Epithelial cell of proximal tubule (primary cell): ENCODE data around the gene ZNF620. TPM values are rescaled to one million over a fixed set of nuclear protein-coding genes. Genes with fewer than 3 reads are reported as not detected.

Experiments
- DNase-seq: peaks from one replicate; pipeline ENCODE4 v3.0.0-alpha.2; 2011; ENCODE audit warnings: low read depth
- H3K4me3 ChIP-seq: 2 replicates; pipeline ENCODE4 v1.5.1; 2011; ENCODE audit warnings: low read depth, mild to moderate bottlenecking, low read length
- total RNA-seq: library from RNA; depleted of rRNA; stranded (reverse); fragments of >200 nt; gene quantifications from 2 replicates; pipeline ENCODE4 v1.2.3, GENCODE V29; 2015
- TF ChIP-seq, protein P1 (sequence below): conservative IDR thresholded peaks from 2 replicates; pipeline ENCODE4 v1.5.1; 2012; ENCODE audit warnings: low read depth, mild to moderate bottlenecking, low read length

The ZNF620 gene
- total RNA-seq, 1 donor from 2014 or later: 2.5 TPM

GRCh38 chr3:40521254-40521653, 15.4 kb downstream of the ZNF620 start:
- DNase-seq: no peak
- TF ChIP-seq, protein P1, sequence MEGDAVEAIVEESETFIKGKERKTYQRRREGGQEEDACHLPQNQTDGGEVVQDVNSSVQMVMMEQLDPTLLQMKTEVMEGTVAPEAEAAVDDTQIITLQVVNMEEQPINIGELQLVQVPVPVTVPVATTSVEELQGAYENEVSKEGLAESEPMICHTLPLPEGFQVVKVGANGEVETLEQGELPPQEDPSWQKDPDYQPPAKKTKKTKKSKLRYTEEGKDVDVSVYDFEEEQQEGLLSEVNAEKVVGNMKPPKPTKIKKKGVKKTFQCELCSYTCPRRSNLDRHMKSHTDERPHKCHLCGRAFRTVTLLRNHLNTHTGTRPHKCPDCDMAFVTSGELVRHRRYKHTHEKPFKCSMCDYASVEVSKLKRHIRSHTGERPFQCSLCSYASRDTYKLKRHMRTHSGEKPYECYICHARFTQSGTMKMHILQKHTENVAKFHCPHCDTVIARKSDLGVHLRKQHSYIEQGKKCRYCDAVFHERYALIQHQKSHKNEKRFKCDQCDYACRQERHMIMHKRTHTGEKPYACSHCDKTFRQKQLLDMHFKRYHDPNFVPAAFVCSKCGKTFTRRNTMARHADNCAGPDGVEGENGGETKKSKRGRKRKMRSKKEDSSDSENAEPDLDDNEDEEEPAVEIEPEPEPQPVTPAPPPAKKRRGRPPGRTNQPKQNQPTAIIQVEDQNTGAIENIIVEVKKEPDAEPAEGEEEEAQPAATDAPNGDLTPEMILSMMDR: no peak
- no peak overlapping the region for H3K4me3 ChIP-seq

- no peak for DNase-seq
- TF ChIP-seq, protein P1: no peak
- no peak overlapping the region for H3K4me3 ChIP-seq
Observed at GRCh38 chr3:40523781-40524180, 17.9 kb downstream of the ZNF620 start.

DNA sequence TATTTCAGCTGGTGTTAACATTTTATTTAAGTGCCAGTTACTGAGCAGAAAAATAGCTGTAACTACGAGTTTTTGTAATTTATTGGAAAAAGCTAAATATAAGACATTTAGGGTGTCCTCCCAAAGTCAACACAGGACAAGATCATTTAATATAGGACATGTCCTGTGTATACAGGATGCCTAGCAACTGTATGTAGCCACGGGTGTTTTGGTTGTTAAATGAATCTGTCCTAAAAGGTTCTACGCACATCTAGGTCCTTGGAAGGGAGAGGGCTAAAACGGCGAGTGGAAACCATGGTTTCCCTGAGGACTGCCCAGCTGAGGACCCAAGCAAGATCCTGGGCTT, 18.4 kb downstream of the ZNF620 start:
- TF ChIP-seq, protein P1: no peak
- DNase-seq: no peak
- peak overlapping the region; percentile 93 for H3K4me3 ChIP-seq

DNA sequence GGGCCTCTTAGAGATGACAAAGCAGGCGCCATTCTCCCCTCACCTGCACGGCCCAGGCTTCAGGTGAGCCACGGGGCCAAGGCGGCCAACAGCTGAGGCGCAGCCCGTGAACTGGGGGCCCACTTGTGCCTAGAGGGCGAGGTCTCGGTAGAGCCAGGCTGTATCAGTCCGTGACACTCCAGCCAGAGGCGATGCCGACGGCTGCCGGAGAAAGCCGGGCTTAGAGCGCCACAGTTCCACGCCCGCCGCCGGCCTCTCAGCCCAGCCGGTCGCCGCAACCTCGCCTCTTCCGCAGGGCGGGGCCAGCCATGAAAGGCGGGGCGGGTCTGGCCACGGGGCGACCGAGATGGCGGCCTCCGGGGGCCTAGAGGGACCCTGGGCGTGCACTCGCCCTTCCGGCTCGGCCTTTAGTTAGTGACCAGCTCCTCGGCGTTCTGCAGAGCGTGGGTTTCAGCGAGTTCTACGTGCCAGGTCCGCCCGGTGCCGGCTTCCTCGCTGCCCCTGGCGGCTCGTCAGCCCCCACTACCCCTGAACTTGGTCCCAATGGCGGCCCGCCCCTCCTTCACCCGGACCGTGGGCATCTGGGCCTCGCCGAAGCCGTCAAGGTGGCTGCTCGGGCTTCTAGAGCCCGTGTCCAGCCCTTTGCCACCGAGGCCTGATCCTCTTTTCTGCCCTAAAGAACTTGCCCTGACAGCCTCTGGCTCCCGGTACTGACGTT, 18.9 kb downstream of the ZNF620 start, which contains the start of gene ZNF621:
Gene ZNF621 (plus strand): TSS at position 393 of the 718 bp plus-strand sequence. CDS start 881 bp downstream, outside the sequence.
- no peak for DNase-seq
- H3K4me3 ChIP-seq: peak within 1 kb of the TSS; percentile 93
- TF ChIP-seq, protein P1: no peak

DNA sequence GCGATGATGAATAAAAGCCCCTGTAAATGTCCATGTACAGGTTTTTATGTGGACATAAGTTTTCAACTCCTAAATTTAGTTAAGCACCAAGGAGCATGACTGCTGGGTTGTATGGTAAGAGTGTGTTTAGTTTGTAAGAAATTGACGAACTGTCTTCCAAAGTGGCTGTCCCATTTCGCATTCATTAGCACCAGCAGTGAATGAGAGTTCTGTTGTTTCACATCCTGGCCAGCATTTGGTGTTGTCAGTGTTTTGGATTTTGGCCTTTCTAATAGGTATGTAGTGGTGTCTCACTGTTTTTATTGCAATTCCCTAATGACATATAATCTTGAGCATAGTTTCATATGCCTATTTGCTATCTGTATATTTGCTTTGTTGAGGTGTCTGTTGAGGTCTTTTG, 22.6 kb downstream of the ZNF620 start:
- no peak for DNase-seq
- TF ChIP-seq, protein P1: no peak
- H3K4me3 ChIP-seq: no peak overlapping the region

- TF ChIP-seq, protein P1: no peak
- H3K4me3 ChIP-seq: no peak overlapping the region
- no peak for DNase-seq
Observed at GRCh38 chr3:40532252-40532651, 26.4 kb downstream of the ZNF620 start.

GRCh38 chr3:40534283-40534682, 28.4 kb downstream of the ZNF620 start:
- TF ChIP-seq, protein P1: no peak
- H3K4me3 ChIP-seq: no peak overlapping the region
- no peak for DNase-seq
